Mucosa of gallbladder (tissue), 1 donor: ENCODE results near the gene ARPC1B. TPM values are rescaled to one million over a fixed set of nuclear protein-coding genes. Genes with fewer than 3 reads are reported as not detected.
"Not testable (repeated sequence)": the region's sequence is repeated elsewhere in the genome, so short reads cannot be mapped to it uniquely, and the experiment has no call there.

ENCODE experiments used
- DNase-seq: peaks from one replicate; pipeline ENCODE4 v3.0.0-alpha.2; 2020; ENCODE audit warnings: low spot score
- total RNA-seq: library from RNA; stranded (reverse); gene quantifications from one replicate; pipeline ENCODE4 v1.2.1, GENCODE V29; 2021
- donor health status: DM: no; HTN: no; CAD: no.

The ARPC1B gene
- total RNA-seq, 1 donor from 2014 or later = 123 TPM

GRCh38 chr7:99409192-99409572, 34.7 kb downstream of the ARPC1B start:
- no peak for DNase-seq

- DNase-seq = no peak
Observed at GRCh38 chr7:99409806-99410205, 35.3 kb downstream of the ARPC1B start.

- DNase-seq = no peak
Observed at GRCh38 chr7:99410635-99411034, 36.1 kb downstream of the ARPC1B start.

DNA sequence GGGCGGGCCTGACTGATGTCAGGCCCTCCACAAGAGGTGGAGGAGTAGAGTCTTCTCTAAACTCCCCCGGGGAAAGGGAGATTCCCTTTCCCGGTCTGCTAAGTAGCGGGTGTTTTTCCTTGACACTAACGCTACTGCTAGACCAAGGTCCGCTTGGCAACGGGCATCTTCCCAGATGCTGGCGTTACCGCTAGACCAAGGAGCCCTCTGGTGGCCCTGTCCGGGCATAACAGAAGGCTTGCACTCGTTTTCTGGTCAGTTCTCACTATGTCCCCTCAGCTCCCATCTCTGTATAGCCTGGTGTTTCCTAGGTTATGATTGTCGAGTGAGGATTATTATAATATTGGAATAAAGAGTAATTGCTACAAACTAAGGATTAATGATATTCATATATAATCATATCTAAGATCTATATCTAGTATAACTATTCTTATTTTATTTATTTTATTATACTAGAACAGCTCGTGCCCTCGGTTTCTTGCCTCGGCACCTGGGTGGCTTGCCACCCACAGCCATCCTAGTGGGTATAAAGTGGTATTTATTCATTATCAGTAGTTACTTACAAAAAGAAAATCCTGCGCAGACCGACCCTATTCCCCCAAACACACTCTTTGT, 41.1 kb downstream of the ARPC1B start:
- peak; percentile 75 for DNase-seq

- DNase-seq = no peak
Observed at GRCh38 chr7:99418260-99418659, 43.7 kb downstream of the ARPC1B start.

GRCh38 chr7:99419323-99420021, 44.9 kb downstream of the ARPC1B start:
- DNase-seq = no peak

- DNase-seq = no peak
Observed at GRCh38 chr7:99420213-99420612, 45.7 kb downstream of the ARPC1B start.

DNA sequence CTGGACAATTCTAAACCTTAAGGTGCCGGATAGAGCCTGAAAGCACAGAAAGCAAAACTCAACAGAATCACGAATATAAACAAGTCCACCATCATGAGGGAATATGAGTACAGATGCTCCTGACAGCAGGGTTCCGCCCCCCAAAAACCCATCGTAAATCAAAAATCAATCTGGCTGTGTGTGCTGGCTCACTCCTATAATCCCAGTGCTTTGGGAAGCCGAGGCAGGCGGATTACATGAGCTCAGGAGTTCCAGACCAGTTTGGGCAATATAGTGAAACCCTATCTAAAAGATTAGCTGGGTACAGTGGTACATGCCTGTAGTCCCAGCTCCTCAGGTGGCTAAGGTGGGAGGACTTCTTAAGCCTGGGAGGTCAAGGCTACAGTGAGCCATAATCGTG, 46.5 kb downstream of the ARPC1B start:
- no peak for DNase-seq

DNA sequence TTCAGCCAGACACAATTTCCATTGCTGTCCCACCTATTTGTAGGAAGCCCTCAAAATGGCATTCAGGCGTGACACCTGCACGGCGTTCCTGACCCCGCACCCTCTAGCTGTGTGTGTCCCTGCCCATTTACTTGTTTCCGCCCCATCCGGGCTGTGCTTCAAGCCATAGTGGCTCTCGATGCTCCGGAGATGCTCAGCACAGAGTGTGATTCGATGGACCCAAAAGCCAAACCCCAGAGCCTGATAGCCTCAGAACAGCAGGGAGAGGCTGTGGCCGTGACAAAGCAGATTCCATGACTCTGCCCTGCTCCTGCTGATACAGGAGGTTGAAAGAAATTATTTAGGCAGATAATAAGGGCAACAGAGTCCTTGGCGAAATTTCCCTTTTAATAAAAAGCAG, 47.7 kb downstream of the ARPC1B start:
- DNase-seq = no peak

DNA sequence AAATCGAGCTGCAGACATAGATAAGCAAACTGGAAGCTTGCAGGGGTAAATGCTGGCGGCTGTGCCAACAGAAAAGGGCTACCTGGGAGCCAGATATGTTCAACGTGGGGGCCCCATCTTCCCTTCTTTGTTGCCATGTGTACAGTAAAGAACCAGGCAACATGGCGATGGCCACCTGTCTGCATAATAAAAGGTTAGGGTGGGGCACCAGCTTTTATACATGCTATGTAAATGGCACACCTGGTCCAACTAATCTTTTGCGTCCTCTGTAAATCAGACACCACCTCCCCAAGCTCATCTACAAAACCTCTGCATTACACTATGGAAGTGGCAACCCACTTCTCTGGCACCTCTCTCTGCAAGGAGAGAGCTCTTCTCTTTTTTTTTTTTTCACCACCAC, 48.1 kb downstream of the ARPC1B start:
- no peak for DNase-seq

DNA sequence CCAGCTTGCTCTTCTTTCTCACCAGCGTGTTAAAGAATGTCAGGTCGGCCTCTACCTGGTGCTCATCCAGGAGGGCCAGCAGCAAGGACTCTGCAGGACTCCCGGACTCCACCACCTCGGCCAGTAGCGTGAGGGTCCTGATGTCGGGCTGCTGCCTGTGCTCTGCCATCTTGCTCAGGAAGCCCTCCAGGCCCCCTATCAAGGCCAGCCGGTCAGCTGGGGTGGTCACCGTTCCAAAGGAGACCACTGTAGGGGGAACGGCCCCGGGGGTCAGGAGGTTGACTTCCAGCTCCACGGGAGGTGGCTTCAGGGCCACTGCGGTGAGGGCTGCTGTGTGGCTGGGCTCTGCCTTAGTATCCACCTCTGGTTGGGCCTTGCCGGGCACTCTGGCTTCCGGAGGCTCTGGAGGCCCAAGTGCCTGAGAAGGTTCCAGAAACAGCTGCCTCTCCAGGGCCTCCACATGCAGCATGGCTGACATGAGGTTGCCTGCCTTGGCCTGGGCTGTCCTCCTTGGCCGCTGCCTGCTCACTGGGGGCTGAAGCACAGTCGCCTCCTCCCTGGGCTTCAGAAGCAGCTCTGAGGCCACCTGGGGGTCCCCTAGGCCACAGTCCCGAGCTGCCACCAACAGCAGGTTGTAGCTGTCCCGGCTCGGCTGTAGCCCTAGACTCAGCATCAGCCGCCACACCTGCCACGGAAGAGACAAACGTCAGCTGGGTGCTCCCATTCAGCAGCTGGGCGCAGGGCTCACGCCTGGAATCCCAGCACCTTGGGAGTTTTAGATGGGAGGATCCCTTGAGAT, 50.6 kb downstream of the ARPC1B start:
- no peak for DNase-seq

DNA sequence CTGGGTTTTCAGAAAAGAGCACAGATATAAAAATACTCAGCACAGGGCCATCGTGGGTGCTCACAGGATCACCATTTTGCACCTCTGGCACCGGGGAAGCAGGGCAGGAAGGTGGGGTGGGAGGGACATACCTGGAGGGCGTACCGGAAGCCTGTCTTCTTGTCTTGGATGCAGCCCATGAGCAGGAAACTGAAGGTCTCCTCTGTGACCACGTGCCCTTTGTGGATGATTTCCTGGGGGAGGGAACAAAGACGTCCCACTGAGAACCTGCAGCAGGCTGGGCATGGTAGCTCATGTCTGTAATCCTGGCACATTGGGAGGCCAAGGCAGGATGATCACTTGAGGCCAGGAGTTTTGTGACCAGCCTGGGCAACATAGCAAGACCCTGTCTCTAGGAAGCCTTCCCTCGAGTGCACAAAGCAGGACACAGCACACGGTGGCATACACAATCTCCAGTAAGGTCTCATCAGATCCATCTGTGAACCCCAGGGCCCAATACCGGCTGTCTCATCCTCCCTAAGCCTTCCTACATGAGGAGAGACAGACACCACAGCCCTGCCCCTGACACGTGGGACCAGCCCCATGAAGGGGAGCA, 54.5 kb downstream of the ARPC1B start:
- DNase-seq = no peak

DNA sequence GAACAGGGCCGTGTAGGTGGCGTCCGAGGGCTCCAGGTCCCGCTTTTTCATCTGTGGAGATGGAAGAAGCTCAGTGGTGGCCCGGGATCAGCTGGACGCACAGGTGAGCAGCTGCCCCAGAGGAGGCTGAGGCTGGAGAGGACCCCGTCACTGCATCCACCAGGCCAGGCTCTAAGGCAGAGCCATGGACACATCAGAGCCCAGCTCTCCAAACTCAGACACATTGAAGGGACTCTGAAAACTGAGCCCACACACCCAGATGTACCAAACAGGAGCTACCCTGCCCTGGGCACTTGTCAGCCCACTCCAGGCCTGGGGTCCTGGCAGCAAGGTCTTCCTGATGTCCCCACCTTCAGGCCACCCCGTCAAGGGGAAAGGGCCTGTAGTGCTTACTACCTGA, 55.2 kb downstream of the ARPC1B start:
- no peak for DNase-seq

DNA sequence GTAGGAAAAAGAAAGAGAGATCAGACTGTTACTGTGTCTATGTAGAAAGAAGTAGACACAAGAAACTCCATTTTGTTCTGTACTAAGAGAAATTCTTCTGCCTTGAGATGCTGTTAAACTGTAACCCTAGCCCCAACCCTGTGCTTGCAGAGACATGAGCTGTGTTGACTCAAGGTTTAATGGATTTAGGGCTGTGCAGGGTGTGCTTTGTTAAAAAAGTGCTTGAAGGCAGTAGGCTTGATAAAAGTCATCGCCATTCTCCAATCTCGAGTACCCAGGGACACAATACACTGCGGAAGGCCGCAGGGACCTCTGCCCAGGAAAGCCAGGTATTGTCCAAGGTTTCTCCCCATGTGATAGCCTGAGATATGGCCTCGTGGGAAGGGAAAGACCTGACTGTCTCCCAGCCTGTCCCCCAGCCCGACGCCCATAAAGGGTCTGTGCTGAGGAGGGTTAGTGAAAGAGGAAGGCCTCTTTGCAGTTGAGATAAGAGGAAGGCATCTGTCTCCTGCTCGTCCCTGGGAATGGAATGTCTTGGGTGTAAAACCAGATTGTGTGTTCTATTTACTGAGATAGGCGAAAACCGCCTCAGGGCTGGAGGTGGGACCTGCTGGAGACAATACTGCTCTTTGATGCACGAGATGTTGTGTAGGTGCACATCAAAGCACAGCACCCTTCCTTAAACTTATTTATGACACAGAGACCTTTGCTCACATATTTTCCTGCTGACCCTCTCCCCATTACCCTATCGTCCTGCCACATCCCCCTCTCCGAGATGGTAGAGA, 57.4 kb downstream of the ARPC1B start:
- DNase-seq = not testable (repeated sequence)

DNA sequence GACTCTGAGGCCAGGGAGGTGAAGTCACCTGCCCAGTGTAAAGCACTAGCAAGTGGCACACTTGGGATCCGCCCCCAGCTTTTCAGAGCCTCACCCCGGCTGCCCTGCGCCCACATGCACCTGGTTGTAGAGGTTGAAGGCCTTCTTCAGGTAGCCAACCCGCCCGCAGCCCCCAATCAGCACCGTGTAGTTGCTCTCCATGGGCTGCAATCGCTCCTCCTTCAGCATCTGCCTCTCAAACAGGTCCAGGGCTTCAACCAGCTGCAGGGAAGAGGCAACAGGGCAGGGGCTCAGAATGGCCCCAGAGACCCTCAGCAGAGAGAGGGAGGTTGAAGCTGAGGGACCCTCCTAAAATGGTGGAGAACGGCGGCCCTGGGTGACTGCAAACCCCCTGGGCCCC, 58.6 kb downstream of the ARPC1B start:
- no peak for DNase-seq

GRCh38 chr7:99437946-99438572, 63.5 kb downstream of the ARPC1B start:
- no peak for DNase-seq

DNA sequence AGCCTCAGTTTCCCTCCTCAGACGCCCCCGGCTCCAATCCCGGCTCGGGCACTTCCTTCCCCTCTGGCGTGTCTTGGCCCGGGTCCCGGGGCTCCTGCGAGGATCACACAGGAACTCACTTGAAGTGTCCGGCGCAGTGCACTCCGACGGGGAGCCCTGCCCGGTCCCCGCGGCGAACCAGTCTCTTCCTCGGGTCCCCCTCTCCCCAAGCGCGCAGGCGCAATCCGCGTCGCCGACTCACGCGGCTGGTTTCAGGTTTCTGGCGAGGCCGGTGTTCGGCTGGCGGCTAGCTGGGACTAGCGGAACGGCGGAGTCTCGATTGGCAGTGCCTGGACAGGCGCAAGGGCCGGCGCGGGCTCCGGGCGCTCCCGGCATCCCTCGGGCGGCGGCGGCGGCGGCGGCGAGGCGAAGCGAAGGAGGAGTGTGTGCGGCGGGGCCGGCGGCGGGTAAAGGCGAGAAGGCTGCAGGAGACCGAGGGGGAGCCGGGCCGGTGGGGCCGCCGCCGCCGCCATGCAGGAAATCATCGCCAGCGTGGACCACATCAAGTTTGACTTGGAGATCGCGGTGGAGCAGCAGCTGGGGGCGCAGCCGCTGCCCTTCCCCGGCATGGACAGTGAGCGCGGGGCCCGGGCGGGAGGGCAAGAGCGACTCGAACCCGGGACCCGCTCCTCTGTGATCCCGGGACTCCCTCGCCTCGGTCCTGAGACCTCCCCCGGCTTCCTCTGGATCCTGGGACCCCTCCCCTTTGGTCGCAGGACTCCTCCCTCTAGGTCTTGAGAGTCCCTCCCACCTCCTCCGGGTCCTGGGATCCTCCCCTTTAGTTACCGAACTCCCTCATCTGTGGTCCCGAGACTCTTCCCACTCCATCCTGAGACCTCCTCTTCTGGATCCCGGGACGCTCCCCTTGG, 64.3 kb downstream of the ARPC1B start, which contains the start of the genes CPSF4 and PTCD1:
CPSF4 (plus strand) TSS at position 371 of the 908 bp plus-strand sequence; CDS start at position 511, 140 bp downstream.
PTCD1 (minus strand) TSS at position 226 of the 908 bp plus-strand sequence. CDS start 3,556 bp downstream, outside the sequence.
- peak; percentile 95 for DNase-seq

- no peak for DNase-seq
Observed at GRCh38 chr7:99440195-99440594, 65.7 kb downstream of the ARPC1B start.
